Activated T-helper 17 cell treated with anti-CD3 and anti-CD28 coated beads, Interleukin-2, amount 50 U/mL, for 72 hours (primary cell): ENCODE data around the gene ZNF341. TPM values are rescaled to one million over a fixed set of nuclear protein-coding genes. Genes with fewer than 3 reads are reported as not detected.

Experiments used
- ATAC-seq: fragments of 150-1000 bp; cut with Tn5 transposase; replicated peaks from 2 replicates; pipeline ENCODE4 v1.10.0; 2021; ENCODE audit warnings: mild to moderate bottlenecking, moderate library complexity
- H3K27ac Mint-ChIP-seq: one replicate; pipeline ENCODE4 v1.8.0; 2022; ENCODE audit warnings: mixed read lengths
- H3K27me3 Mint-ChIP-seq: one replicate; pipeline ENCODE4 v1.8.0; 2022; ENCODE audit warnings: mixed read lengths
- H3K36me3 Mint-ChIP-seq: one replicate; pipeline ENCODE4 v1.8.0; 2022; ENCODE audit warnings: low read depth, mild to moderate bottlenecking, mixed read lengths
- H3K4me1 Mint-ChIP-seq: one replicate; pipeline ENCODE4 v1.8.0; 2022; ENCODE audit warnings: mixed read lengths
- H3K4me3 Mint-ChIP-seq: one replicate; pipeline ENCODE4 v1.8.0; 2022; ENCODE audit warnings: mild to moderate bottlenecking, mixed read lengths
- H3K9me3 Mint-ChIP-seq: one replicate; pipeline ENCODE4 v1.8.0; 2022; ENCODE audit warnings: mixed read lengths
- total RNA-seq, 2 donors: library from RNA; stranded (reverse); gene quantifications; one replicate each; pipeline ENCODE4 v1.2.3, GENCODE V29; 2022

Gene ZNF341
- total RNA-seq, 2 donors from 2014 or later, result 6.4 to 9.0 TPM

- ATAC-seq, result no peak
- Mint-ChIP-seq H3K4me1 (no peaks in the 10 kb centered on the region), H3K27me3 (no peaks in the 10 kb centered on the region), H3K27ac (no peak overlapping the region), H3K9me3 (no peaks in the 10 kb centered on the region), H3K4me3 (no peak overlapping the region), H3K36me3 (peaks cover 46% of the 10 kb centered on the region)
These were observed 33.3 kb downstream of the ZNF341 start for GRCh38 chr20:33765099-33765498.

GRCh38 chr20:33765592-33765991 lies 33.8 kb downstream of the ZNF341 start:
- Mint-ChIP-seq H3K27me3 (no peaks in the 10 kb centered on the region), H3K36me3 (peaks cover 45% of the 10 kb centered on the region), H3K9me3 (no peaks in the 10 kb centered on the region), H3K4me1 (no peaks in the 10 kb centered on the region), H3K4me3 (no peak overlapping the region), H3K27ac (no peak overlapping the region)
- ATAC-seq, result no peak

DNA sequence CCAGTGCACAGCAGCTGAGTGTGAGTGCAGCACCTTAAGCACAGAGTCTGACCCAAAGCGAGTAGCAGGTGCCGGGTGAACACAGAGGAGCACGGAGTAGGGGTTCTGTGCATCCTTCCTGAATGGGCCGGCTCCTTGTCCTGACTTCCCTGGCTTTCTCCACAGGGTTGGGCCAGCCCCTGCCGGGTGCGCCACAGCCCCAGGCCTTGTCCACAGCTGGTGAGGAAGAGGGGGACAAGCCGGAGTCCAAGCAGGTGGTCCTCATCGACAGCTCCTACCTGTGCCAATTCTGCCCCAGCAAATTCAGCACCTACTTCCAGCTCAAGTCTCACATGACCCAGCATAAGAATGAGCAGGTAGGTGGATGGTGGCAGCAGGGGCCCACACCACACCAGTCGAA lies 34.9 kb downstream of the ZNF341 start:
- Mint-ChIP-seq H3K36me3 (peaks cover 38% of the 10 kb centered on the region), H3K9me3 (no peaks in the 10 kb centered on the region), H3K4me3 (no peak overlapping the region), H3K4me1 (no peaks in the 10 kb centered on the region), H3K27me3 (no peaks in the 10 kb centered on the region), H3K27ac (no peak overlapping the region)
- ATAC-seq, result no peak

- Mint-ChIP-seq H3K27ac (no peak overlapping the region), H3K4me3 (no peak overlapping the region), H3K27me3 (no peaks in the 10 kb centered on the region), H3K36me3 (peaks cover 37% of the 10 kb centered on the region), H3K4me1 (peaks cover 2% of the 10 kb centered on the region), H3K9me3 (no peaks in the 10 kb centered on the region)
- no peak for ATAC-seq
These were observed 36.0 kb downstream of the ZNF341 start for GRCh38 chr20:33767777-33768138.

- Mint-ChIP-seq H3K27me3 (no peaks in the 10 kb centered on the region), H3K9me3 (no peaks in the 10 kb centered on the region), H3K27ac (no peak overlapping the region), H3K36me3 (peaks cover 40% of the 10 kb centered on the region), H3K4me1 (peaks cover 6% of the 10 kb centered on the region), H3K4me3 (no peak overlapping the region)
- ATAC-seq, result no peak
These were observed 37.2 kb downstream of the ZNF341 start for GRCh38 chr20:33769043-33769442.

- Mint-ChIP-seq H3K36me3 (peaks cover 40% of the 10 kb centered on the region), H3K9me3 (no peaks in the 10 kb centered on the region), H3K27ac (no peak overlapping the region), H3K27me3 (no peaks in the 10 kb centered on the region), H3K4me3 (no peak overlapping the region), H3K4me1 (peaks cover 6% of the 10 kb centered on the region)
- ATAC-seq, result no peak
These were observed 38.2 kb downstream of the ZNF341 start for GRCh38 chr20:33770005-33770404.

DNA sequence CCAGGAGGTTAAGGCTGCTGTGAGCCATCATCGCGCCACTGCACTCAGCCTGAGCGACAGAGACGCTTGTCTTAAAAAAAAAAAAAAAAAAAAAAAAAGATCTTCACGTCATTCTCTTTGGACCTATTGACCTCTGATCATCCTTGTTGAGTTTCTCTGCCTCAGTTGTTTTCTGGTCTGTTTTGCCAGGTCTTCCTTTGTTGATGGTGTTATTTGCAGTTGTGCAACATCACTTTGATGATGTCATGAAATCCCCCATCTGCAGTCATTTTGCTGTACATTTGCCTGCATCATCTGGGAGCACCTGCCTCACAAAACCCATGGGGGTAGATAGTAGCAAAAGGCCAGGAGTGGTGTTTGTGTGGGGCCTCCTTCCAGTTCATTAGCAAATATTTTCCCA lies 40.1 kb downstream of the ZNF341 start:
- Mint-ChIP-seq H3K27ac (no peak overlapping the region), H3K36me3 (peaks cover 29% of the 10 kb centered on the region)

GRCh38 chr20:33772439-33772838 lies 40.6 kb downstream of the ZNF341 start:
- Mint-ChIP-seq H3K4me3 (no peak overlapping the region), H3K4me1 (peaks cover 6% of the 10 kb centered on the region), H3K27ac (no peak overlapping the region), H3K36me3 (peaks cover 25% of the 10 kb centered on the region), H3K9me3 (no peaks in the 10 kb centered on the region), H3K27me3 (no peaks in the 10 kb centered on the region)
- no peak for ATAC-seq

More for the DNA sequence above, 40.1 kb downstream of the ZNF341 start:
- H3K4me1 Mint-ChIP-seq, result peaks cover 6% of the 10 kb centered on the region
- no peak overlapping the region for H3K4me3 Mint-ChIP-seq
- ATAC-seq, result no peak
- no peaks in the 10 kb centered on the region for H3K9me3 Mint-ChIP-seq
- H3K27me3 Mint-ChIP-seq, result no peaks in the 10 kb centered on the region

DNA sequence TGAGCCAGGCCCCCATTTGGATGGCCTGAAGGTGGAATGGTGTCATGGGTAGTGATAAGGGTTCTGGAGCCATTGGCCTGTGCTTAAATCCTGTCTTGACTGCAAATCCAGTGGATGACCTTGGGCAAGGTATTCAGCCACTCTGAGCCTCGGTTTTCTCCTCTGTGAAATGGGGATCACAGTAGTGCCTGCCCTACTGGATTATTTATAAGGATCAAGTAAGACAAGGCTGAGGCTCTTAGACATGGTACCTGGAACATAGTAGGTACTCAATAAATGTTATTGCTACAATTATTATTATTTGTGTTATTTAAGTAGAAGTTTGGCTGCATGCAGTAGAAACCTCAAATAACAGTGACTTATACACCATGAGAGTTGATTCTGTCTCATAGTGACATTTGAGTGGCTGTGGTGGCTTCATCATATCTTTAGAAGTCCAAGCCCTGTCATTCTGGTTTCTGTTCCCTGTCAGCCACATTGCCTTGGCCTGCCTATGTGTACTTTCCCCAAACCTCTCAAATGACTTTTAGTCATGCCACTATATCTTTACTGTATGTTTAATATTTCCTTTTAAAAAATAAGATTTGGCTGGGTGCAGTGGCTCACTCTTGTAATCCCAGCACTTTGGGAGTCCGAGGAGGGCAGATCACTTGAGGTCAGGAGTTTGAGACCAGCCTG lies 41.8 kb downstream of the ZNF341 start:
- no peak overlapping the region for H3K27ac Mint-ChIP-seq
- no peaks in the 10 kb centered on the region for H3K9me3 Mint-ChIP-seq
- H3K4me3 Mint-ChIP-seq, result no peak overlapping the region
- H3K4me1 Mint-ChIP-seq, result peaks cover 11% of the 10 kb centered on the region
- H3K36me3 Mint-ChIP-seq, result peaks cover 25% of the 10 kb centered on the region
- H3K27me3 Mint-ChIP-seq, result no peaks in the 10 kb centered on the region
- ATAC-seq, result peak; percentile 84

- no peak for ATAC-seq
- H3K4me3 Mint-ChIP-seq, result no peak overlapping the region
- no peaks in the 10 kb centered on the region for H3K9me3 Mint-ChIP-seq
- no peaks in the 10 kb centered on the region for H3K27me3 Mint-ChIP-seq
- peaks cover 22% of the 10 kb centered on the region for H3K4me1 Mint-ChIP-seq
- H3K36me3 Mint-ChIP-seq, result peaks cover 35% of the 10 kb centered on the region
- peak overlapping the region; percentile 87 for H3K27ac Mint-ChIP-seq
These were observed 46.0 kb downstream of the ZNF341 start for GRCh38 chr20:33777816-33778215.

GRCh38 chr20:33781133-33781532 lies 49.3 kb downstream of the ZNF341 start:
- Mint-ChIP-seq H3K27ac (peak overlapping the region; percentile 69), H3K36me3 (peaks cover 27% of the 10 kb centered on the region), H3K27me3 (no peaks in the 10 kb centered on the region), H3K4me3 (no peak overlapping the region), H3K4me1 (peaks cover 19% of the 10 kb centered on the region), H3K9me3 (no peaks in the 10 kb centered on the region)
- ATAC-seq, result no peak

- Mint-ChIP-seq H3K27ac (no peak overlapping the region), H3K27me3 (no peaks in the 10 kb centered on the region), H3K4me3 (no peak overlapping the region), H3K9me3 (no peaks in the 10 kb centered on the region), H3K36me3 (peaks cover 27% of the 10 kb centered on the region), H3K4me1 (peaks cover 19% of the 10 kb centered on the region)
- ATAC-seq, result no peak
These were observed 50.1 kb downstream of the ZNF341 start for GRCh38 chr20:33781945-33782344.

DNA sequence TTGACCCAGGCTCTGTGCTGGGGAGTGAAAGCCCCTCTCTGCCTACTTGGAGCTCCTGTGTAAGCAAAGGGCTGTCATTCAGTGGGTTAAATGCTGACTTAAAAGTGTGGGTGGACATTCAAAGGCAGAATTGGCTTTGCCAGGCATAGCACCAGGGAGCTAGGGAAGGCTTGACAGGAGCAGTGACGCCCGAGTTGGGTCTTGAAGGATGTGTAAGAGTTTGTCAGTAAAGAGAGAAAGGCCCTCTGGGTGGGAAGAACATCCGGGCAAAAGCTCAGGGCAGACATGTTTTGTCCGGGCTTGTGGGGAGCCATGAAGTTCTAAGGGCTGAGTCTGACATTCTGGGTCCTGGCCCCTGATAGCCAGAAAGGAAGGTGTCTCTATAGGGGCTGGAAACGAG lies 51.5 kb downstream of the ZNF341 start:
- H3K9me3 Mint-ChIP-seq, result no peaks in the 10 kb centered on the region
- H3K36me3 Mint-ChIP-seq, result peaks cover 25% of the 10 kb centered on the region
- ATAC-seq, result no peak
- H3K27ac Mint-ChIP-seq, result no peak overlapping the region
- peaks cover 17% of the 10 kb centered on the region for H3K4me1 Mint-ChIP-seq
- H3K27me3 Mint-ChIP-seq, result no peaks in the 10 kb centered on the region
- no peak overlapping the region for H3K4me3 Mint-ChIP-seq

DNA sequence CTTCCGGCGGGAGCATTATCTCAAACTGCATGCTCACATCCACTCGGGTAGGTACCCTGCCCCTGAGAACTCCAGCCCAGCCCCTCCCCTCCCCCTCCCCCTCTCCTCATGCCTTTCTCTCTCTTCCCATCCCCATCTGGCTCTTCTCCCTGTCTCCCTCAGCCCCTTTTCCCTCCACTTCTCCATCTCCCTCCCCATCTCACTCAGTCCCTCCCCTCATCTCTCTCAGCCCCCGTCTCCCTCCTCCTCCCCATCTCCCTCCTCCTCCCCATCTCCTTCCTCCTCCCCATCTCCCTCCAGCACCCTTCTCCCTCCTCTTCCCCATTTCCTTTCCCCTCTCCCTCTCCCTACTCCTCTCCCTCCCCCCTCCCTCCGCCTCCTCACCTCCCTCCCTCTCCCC lies 52.0 kb downstream of the ZNF341 start:
- no peak for ATAC-seq
- Mint-ChIP-seq H3K4me3 (no peak overlapping the region), H3K27ac (no peak overlapping the region), H3K27me3 (no peaks in the 10 kb centered on the region), H3K36me3 (peaks cover 19% of the 10 kb centered on the region), H3K4me1 (peaks cover 11% of the 10 kb centered on the region), H3K9me3 (no peaks in the 10 kb centered on the region)

DNA sequence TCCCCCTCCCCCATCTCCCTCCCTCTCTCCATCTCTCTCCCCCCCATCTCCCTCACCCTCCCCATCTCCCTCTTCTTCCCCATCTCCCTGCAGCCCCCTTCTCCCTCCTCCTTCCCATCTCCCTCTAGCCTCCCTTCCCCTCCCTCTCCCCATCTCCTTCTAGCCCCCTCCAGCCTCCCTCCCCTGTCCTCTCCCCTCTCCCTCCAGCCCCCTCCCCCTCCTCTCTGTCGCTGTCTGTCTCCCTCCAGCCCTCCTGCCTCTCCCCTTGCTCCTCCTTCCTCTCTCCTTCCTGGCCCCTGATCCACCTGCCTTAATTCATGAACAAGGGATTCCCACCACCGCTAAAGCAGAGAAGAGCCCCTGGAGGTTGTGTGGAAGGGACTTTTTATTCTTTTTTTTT lies 52.4 kb downstream of the ZNF341 start:
- peaks cover 8% of the 10 kb centered on the region for H3K4me1 Mint-ChIP-seq
- peaks cover 17% of the 10 kb centered on the region for H3K36me3 Mint-ChIP-seq
- H3K27me3 Mint-ChIP-seq, result no peaks in the 10 kb centered on the region
- ATAC-seq, result no peak
- H3K27ac Mint-ChIP-seq, result no peak overlapping the region
- no peak overlapping the region for H3K4me3 Mint-ChIP-seq
- no peaks in the 10 kb centered on the region for H3K9me3 Mint-ChIP-seq

GRCh38 chr20:33785503-33785902 lies 53.7 kb downstream of the ZNF341 start:
- Mint-ChIP-seq H3K4me1 (no peaks in the 10 kb centered on the region), H3K27ac (no peak overlapping the region), H3K36me3 (peaks cover 17% of the 10 kb centered on the region), H3K27me3 (no peaks in the 10 kb centered on the region), H3K9me3 (no peaks in the 10 kb centered on the region), H3K4me3 (no peak overlapping the region)
- no peak for ATAC-seq
